GM12864 (cell line): ENCODE data around the gene MEP1A.

ENCODE experiments used
- DNase-seq: peaks from one replicate; pipeline ENCODE4 v3.0.0-alpha.2; 2011; ENCODE audit warnings: low read depth
- H3K4me3 ChIP-seq: 2 replicates; pipeline ENCODE4 v1.5.1; 2011; ENCODE audit warnings: mild to moderate bottlenecking, low read depth, low read length, control low read depth
- TF ChIP-seq, protein P1 (sequence below): IDR thresholded peaks from 2 replicates; pipeline ENCODE4 v1.5.1; 2011; ENCODE audit warnings: low read depth, mild to moderate bottlenecking, moderate library complexity, low read length, control low read depth, inconsistent platforms; ENCODE audit errors: missing control alignments

The MEP1A gene

GRCh38 chr6:46862381-46862780 lies 69.2 kb downstream of the MEP1A start:
- H3K4me3 ChIP-seq, result no peak overlapping the region
- TF ChIP-seq, protein P1, sequence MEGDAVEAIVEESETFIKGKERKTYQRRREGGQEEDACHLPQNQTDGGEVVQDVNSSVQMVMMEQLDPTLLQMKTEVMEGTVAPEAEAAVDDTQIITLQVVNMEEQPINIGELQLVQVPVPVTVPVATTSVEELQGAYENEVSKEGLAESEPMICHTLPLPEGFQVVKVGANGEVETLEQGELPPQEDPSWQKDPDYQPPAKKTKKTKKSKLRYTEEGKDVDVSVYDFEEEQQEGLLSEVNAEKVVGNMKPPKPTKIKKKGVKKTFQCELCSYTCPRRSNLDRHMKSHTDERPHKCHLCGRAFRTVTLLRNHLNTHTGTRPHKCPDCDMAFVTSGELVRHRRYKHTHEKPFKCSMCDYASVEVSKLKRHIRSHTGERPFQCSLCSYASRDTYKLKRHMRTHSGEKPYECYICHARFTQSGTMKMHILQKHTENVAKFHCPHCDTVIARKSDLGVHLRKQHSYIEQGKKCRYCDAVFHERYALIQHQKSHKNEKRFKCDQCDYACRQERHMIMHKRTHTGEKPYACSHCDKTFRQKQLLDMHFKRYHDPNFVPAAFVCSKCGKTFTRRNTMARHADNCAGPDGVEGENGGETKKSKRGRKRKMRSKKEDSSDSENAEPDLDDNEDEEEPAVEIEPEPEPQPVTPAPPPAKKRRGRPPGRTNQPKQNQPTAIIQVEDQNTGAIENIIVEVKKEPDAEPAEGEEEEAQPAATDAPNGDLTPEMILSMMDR, result no peak
- no peak for DNase-seq

DNA sequence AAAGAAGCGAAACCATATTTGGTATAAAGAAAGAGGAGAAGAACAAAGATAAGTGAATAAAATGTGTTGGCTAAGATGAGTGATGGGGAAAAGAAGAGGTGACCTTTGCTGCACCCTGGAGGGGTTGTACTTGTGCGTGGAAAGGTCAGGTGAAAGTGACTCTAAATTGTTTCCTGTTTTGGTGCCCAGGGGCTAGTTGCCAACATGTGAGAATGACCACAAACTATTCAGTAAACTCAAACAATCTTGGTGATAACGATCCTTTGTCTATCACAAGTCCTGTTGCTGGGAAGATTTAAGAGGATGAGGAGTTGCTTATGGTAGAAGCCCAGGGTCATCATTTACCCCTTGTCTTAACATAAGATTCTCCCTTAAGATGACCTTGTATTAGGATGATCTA lies 70.6 kb downstream of the MEP1A start:
- H3K4me3 ChIP-seq, result no peak overlapping the region
- DNase-seq, result no peak
- TF ChIP-seq, protein P1, result no peak

GRCh38 chr6:46865221-46865620 lies 72.0 kb downstream of the MEP1A start:
- no peak overlapping the region for H3K4me3 ChIP-seq
- TF ChIP-seq, protein P1, result no peak
- no peak for DNase-seq

DNA sequence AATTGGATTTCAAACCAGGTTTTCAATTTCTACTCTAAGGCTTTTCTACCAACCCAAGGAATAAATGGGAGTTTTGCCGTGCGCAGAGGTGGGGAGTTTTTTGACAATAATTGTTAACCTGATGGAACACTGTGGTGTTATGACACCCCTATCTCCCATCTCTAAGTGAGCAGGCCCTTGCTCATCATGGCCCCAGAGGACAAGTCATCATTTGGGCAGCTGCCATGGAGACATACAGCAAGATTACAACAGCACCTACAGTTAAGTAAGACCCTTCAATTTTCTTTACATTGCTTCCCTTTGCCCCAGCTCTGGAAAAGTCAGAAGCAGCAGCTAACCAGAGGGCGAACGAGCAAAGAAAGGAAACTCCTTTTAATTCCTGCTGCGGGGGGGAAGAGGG lies 74.2 kb downstream of the MEP1A start:
- no peak overlapping the region for H3K4me3 ChIP-seq
- TF ChIP-seq, protein P1, result no peak
- DNase-seq, result no peak

- TF ChIP-seq, protein P1, result no peak
- no peak for DNase-seq
- H3K4me3 ChIP-seq, result no peak overlapping the region
Observed at GRCh38 chr6:46876126-46876525, 82.9 kb downstream of the MEP1A start.

DNA sequence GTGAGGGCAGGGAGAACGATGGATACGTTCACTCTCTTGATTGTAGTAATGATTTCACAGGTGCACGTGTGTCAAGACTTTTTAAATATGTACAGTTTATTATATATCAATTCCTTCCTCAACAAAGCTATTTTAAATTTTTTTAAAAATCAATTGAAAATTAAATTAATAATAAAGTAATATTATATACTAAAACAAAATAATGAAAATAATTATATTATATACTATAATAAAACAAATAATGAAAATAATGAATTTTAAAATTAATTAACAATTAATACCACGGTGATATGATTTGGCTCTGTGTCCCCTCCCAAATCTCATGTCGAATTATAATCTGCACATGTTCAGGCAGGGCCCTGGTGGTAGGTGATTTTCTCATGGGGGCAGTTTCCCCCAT lies 85.8 kb downstream of the MEP1A start:
- no peak overlapping the region for H3K4me3 ChIP-seq
- TF ChIP-seq, protein P1, result no peak
- no peak for DNase-seq

DNA sequence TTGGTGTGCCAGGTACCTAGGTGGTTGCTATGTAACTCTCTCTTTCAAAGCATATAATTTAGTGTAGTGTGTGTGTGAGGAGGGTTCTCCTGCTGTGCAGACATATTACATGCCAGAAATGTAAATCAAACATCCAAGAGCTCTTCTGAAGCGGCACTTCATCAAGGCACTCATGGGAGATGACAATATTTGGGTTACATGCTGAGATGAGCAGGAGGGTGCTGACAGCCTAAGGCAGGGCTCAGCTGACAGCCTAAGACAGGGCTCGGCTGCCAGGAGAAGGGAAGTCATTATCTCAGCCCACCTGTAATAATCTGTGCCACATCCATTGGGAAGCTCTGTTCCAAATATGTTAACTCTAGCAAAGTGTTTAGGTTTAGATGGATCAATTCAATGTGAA lies 89.5 kb downstream of the MEP1A start:
- TF ChIP-seq, protein P1, result no peak
- no peak overlapping the region for H3K4me3 ChIP-seq
- no peak for DNase-seq
